DMS153 treated with DMSO at 0.1 percent for 48 hours (cell line): Measurements from ENCODE around the gene CLNK.
A peak's percentile ranks its signal among the peaks of the same experiment; 100 is the strongest.

ENCODE experiments used
- DNase-seq: peaks from one replicate; lab custom pipeline; 2025; ENCODE audit not compliant: unreplicated experiment; lab: John Stamatoyannopoulos, UW

Gene CLNK

GRCh38 chr4:10664408-10664807 lies 20.2 kb downstream of the CLNK start:
- DNase-seq = no peak

- no peak for DNase-seq
Observed at GRCh38 chr4:10662937-10663336, 21.6 kb downstream of the CLNK start.

DNA sequence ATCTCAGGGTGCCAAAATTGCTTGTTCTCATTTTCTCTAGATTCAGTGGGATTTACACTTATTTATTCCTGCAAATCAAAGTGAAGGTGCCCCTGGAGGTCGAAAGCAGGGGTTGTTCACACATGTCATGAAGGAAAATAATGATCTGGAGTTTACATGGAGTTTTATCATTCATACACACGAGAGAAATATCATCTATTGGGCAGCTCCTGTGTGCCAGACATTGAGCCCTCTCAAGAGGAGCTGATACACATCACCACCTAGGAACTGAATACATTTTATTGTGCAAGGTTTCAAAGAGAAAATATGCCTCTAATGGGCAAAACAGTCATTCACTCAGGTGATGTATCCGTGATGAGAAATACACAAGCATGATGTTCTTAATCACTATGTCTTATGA lies 23.5 kb downstream of the CLNK start:
- DNase-seq = no peak

DNA sequence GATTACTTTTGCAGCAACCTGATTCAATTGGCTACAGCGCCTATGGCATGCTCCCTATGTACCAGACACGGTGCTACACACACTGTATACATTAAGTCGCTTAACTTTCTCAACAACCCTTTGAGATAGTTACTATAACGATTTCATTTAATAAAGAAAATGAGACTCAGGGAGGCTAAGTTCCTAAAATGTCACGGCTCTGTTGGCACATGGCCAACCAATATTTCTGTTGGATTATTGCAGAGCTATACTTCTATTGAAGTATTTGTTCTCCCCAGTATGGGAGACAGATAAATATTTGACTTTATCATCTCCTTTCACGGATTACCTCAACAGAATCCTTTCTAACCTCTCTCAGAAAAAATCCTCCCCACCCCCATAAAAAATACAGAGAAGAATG lies 25.3 kb downstream of the CLNK start:
- DNase-seq = no peak

GRCh38 chr4:10656988-10657387 lies 27.6 kb downstream of the CLNK start:
- DNase-seq = no peak

DNA sequence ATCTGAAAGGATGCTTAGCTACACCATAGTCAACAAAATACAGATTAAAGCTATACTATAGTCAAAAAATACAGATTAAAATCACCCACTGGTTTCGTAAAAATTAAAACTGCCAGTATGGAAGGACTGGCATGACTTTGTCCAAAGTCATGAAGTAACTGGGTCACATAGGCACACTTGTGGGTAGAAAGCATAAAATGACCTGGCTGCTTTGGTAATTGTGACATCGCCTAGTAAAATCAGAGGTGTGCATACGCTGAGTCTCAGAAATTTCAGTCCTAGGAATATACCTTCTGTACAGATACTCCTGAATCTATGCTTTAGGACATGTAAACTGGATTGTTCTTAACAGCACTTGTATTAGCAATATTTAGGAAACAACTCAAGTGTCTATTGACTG lies 28.1 kb downstream of the CLNK start:
- DNase-seq = no peak

DNA sequence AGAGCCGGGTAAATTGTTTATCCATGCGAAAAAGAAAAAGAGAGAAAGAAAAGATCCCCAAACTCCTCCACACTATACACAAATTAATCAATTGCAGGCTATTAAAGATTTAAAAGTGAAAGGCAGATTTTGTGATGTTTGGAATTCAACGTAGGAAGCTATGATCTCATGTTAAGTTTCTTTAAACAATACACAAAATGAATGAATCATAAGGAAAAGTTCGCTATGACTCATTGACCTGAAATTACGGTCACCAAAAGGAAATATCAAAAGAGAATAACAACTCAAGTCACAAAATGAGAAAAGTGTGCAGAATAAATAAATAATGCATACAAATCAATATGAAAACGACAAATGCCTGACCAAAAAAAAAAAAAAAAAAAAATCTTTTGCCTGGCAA lies 28.6 kb downstream of the CLNK start:
- no peak for DNase-seq

DNA sequence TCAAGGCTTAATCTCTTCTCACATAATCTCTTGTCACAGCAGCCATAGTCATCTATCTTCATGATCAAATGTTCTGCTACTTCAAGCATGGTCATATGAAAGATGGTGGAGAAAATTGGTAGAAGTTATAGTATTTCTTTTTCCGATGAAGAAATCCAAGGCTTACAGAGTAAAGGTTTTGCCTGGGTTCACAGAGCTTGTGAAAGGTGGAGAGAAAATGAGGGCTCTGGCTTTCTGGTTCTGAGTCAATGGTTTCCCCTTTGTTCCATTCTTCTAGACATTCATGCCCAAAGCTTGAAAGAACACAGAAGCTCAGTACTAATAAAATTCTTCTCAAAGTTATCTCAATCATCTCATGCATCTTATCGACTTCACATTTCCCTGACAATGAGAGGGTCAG lies 36.1 kb downstream of the CLNK start:
- no peak for DNase-seq

- DNase-seq = no peak
Observed at GRCh38 chr4:10647846-10648245, 36.7 kb downstream of the CLNK start.

- DNase-seq = no peak
Observed at GRCh38 chr4:10643600-10644425, 40.8 kb downstream of the CLNK start.

GRCh38 chr4:10640561-10641201 lies 43.9 kb downstream of the CLNK start:
- DNase-seq = no peak

GRCh38 chr4:10639664-10640063 lies 44.9 kb downstream of the CLNK start:
- DNase-seq = no peak

DNA sequence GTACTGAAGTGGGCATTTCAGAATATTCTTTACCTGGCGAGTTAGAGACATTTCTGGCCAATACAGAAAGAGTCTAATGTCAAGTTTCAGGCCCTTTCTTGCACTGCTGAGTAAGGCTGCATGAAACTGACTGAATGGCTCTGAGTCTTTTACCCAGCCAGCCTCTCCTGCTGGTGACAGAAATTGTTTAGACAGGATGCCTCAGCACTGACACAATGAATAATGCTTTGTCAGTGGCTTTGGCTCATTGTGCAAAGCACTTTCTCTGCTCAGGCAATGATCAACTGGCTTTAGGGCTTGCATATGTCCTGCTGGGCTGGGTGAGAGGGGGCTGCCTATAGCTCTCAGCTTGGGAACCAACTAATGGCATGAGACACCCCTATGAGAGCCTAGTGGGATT lies 45.5 kb downstream of the CLNK start:
- no peak for DNase-seq

DNA sequence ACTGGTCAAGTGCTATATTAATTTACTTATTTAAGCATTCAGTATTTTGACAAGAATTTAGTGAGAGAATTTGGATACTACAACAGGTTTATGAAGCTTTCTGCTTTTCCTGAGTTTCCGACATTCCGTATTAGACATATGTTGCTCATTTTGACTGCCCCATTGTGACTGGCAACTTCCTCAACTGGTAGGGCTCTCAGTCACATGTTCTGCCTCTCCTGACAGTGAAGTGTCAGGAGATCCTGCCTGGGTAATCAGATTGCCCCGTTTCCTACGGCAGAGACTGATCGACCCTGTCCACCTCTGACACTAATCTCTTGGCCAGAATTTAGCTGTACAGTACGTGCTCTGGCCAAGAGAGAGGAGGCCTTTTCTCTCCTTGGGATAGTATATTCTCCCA lies 49.5 kb downstream of the CLNK start:
- no peak for DNase-seq

DNA sequence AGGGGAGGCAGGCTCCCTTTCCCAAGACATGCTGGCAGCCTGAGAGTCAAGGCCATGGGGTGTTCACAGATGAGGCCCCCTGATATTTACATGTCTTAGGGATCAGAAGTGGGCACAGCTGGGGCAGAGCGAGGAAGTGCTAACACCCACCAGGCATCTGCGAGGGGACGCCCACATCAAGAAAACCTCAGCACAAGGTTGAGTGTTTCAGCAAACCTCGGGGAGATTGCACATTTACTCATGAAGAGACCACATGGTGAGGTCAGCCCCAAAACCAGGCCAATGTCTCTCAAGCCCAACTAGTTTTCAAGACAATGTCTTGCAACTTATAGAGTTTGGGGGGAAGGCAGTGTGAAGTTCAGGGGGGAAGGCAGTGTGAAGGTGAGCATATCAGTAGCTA lies 55.2 kb downstream of the CLNK start:
- DNase-seq = no peak

DNA sequence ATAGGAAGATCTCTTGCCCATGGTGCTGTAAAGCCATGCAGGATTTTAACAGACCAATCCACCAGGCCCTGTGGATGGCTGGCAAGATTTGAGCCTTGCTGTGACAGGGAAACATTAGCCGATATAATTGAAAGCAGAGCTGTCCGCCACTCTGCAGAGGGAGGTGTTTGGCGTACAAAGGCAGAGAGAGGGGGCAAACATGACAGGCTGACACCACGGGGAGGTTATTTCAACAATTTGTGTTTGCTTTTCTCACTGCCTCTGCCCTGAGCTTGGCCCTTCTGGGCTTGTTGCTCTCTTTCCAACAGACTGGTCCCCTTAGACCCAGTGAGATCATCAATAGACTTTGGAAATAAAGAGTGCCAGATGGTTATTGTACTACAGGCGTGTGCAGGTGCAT lies 59.4 kb downstream of the CLNK start:
- DNase-seq = peak; percentile 62

DNA sequence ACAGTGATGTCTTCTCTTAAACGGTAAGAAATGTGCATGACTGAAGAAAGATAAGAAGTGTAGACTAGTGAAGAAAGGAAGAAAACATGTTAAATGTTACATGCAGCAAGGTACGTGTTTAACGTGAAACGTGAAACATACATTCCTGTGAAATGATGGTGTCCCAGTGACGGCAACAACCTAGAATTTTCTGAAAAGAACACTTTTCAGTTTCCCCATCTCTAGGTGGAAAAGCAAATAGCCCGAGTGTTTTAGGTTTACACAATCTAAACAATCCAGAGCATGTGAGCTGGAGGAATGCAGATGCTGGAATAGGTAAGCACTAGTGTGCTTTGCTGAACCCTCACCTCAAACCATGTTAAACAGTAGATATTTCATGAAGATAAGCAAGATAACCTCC lies 60.7 kb downstream of the CLNK start:
- DNase-seq = no peak

DNA sequence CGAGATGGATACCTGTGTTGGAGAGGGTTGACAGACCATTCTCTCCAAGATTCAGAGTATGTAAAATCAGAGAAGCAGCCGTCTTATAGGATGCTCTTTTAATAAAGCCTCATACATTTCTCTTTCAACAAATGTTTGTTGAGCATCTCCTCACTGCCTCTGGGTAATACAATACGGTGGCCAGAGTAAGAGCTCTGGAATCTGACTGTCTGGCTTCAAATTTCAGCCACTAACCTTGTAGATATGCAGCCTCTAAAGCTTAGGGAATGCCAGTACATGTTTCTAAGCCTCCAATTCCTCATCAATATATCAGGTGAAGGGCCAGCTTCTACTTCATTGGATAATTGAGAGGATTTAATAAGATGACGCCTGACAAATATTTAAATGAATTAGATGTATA lies 61.3 kb downstream of the CLNK start:
- DNase-seq = no peak

DNA sequence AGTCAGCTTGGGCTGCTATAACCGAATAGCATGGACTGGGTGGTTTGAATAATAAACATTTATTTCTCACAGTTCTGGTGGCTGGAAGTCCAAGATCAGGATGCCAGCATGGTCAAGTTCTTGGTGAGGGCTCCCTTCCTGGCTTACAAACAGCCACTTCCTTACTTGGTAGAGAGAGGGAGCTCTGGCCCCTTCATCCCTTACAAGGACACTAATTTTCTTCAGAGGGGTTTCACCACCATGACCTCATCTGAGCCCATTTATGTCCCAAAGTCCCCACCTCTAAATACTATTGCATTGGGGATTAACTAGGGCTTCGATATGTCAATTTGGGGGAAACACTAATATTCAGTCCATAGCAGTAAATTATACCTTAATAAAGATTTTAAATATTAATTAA lies 61.8 kb downstream of the CLNK start:
- no peak for DNase-seq

GRCh38 chr4:10620935-10621488 lies 63.6 kb downstream of the CLNK start:
- DNase-seq = no peak

DNA sequence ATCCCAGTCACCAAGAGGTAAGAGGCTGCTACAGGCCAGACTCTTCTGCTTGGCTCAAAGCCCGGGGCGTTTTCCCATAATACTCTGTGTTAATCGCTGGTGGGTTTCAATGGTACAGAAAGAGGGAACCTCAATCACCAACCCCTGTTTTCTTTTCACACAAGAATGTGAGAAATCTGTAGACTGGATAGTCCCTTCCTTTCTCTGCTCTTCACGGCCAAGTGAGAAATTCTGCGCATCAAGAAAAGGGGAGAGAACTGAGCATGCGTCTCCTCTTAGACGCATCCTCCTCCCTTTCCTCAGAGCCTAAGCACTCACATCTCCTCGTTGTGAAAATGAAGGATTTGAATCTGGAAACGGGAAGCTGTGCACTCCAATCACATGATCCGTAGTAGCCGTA lies 64.7 kb downstream of the CLNK start:
- DNase-seq = no peak

DNA sequence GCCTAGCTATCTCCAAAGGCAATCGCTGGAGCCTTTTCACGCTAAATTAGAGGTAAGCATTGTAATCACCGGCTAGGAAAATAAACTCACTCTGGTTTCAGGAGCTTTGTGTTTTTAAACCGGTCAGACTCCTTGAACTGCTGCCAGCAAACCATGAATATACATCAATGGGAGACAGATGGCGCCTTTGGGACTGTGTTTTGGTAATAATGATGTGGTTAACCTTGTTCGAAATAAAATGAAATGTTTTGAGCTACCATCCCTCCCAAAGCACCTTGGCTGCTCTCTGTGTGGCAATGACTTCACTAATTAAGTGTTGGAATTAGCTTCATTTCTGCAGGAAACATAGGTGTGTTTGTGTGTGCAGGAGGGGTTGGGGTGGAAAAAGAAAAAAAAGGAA lies 65.3 kb downstream of the CLNK start:
- peak; percentile 75 for DNase-seq
